22Rv1 (cell line): ENCODE data around the gene BDH1.

Experiments used
- CTCF ChIP-seq: fragments of 450-650 bp; IDR thresholded peaks from 2 replicates; pipeline ENCODE4 v1.5.1; 2017; ENCODE audit warnings: mild to moderate bottlenecking
- ZFX ChIP-seq: fragments of 450-650 bp; IDR thresholded peaks from 2 replicates; pipeline ENCODE4 v1.6.1; 2017; ENCODE audit warnings: antibody characterized with exemption, borderline replicate concordance

GRCh38 chr3:197508051-197508451 lies 47.7 kb downstream of the BDH1 start:
- TF ChIP-seq CTCF (no peak), ZFX (no peak)
